GM18511 (cell line): ENCODE data around the gene MSI2.
A peak's percentile ranks its signal among the peaks of the same experiment; 100 is the strongest.

Experiments
- ATAC-seq: cut with Tn5 transposase; IDR thresholded peaks from one replicate; pipeline ENCODE4 v1.9.1; 2021; ENCODE audit warnings: mild to moderate bottlenecking, moderate library complexity; ENCODE audit not compliant: unreplicated experiment

The MSI2 gene

DNA sequence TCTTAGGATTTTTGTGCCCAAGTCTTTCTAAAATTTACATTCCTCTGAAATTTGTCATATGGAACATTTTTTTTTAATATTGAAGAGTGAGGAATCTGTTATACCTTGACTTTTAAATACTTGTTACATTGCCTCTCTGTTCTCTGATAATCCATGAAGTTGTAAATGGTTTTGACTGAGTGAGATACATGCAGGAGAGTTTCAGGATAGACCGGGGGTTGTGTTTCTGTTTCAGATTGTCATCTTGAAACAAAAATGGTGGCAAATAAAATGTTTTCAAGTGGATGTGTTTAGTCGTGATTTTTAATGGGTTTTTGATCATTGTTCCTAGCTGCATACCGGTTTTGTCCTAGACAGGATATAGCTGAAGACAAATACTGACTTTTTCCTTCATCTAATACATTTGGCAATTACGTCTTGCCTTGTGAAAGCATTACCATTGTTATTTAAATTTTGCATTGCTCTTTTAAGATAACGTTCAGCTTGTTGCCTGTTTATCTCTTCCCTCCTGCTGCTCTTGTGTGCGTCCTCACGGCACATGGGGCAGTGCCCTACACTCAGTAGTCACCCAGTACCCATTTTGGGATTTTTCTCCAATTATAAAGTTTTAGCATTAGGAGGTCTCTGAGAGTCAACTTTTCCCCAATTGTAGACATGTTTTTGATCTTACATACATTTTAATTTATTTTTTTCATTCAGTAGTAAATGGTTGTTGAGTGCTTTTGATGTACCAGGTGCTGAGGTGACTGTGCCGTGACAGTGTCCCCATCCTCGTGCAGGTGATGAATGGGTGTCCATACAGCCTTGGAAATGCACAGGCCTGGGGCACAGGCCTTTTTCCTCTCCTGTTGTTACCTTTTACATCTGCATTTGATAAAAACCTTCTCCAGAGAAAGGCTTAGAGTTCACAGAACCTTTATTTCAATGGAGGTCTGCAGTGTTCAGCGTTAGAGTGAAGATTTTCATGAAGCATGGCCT lies 169.9 kb downstream of the MSI2 start:
- no peak for ATAC-seq

DNA sequence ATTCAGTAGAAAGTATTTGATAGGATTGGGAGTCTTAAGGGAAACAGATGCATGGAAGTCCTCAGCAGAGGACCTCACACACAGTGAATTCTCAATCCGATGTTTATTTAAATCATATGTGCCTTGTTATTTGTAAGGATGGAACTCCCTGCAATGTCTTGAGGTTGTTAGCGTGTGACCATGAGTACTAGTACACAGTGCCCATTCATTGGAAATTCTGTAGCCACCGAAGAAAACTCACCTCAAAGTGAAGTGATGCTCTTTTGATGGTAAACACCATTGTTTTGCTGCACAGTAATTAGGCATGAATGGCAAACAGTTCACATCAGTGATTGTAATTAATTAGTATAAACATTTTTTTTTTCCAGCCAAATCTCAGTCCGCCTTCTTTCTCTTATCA lies 173.6 kb downstream of the MSI2 start:
- ATAC-seq: no peak

DNA sequence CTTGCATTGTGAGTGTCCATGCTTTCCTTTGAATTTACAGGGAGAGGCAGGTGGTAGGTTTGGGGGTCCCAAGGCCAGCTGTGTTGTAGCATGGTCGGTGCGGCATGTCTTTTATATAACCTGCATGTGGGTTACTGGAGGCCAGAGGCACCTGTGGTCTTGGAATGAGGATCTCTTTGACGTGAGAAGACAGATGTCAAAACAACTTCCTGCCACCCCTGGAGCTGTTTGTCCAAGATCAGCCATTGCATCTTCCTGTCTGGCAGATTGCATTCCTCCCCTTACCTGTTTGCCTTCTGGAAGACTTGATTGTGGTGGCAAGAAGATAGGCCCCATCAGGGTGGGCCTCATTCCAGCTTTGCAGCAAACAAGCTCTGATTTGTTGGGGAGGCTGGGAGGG lies 175.1 kb downstream of the MSI2 start:
- no peak for ATAC-seq

DNA sequence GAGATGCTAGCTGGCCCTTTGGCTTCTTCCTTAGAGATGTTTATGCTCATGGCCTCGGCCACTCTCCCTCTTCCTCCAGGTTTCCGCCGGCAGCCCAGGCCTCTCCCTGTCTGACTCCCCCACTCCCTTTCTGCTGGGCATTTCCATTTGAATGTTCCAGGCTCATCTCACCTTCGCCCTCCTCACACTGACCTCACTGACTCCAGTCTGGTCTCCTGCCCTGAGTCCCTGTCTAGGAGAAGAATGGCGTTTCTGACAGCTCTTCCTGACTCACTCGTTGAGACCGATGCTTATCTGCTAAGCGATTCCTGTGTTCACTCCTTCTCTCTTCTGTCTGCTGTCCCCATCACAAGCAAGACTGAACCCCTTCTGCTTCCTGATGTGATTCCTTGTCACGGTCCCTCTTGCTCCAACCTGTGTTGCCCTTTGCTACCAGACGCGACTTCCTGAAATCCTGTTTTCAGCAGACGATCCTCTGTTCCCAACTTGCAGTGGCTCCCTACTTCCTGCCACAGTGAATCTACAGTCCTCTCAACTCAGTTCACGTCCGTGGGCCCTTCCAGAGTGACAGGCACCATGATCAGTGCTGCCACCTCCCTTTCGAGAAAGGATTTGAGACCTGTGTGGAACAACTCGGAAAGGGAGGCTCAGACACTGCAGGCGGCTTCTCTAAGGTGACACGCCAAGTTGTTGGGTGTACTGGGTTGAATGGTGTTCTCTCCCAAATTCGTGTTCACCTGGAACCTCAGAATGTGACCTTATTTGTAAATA lies 176.4 kb downstream of the MSI2 start:
- no peak for ATAC-seq

DNA sequence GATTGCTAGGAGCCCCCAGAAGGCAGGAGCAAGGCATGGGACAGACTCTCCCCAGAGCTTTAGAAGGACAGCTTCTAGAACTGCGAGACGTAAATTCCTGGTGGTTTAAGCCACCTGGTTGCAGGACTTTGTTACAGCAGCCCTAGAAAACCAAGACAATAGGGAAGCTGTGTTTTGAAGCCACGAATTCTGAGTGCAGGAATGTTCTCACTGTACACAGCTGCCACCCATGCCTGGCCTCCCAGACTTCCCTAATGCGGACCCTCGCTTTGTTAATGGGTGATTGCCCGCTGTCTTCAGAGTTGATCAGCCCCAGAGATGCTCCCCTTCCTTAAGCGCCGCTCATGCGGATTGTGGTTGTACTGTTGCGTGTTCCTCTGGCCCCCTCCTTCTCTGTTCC lies 177.1 kb downstream of the MSI2 start:
- ATAC-seq: no peak

DNA sequence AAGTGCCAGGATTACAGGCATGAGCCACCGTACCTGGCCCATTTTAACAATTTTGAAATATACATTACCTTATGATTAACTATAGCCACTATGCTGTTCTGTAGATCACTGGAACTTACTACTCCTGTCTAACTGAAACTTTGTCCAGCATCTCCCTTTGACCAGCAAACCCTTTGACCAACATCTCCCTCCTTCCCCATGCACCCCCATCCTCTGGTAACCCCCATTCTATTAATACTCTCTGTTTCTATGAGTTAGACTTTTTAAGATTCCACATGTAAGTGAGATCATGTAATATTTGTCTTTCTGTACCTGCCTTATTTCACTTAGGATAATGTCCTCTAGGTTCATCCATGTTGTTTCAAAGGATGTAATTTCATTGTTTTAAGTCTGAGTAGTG lies 178.0 kb downstream of the MSI2 start:
- no peak for ATAC-seq

DNA sequence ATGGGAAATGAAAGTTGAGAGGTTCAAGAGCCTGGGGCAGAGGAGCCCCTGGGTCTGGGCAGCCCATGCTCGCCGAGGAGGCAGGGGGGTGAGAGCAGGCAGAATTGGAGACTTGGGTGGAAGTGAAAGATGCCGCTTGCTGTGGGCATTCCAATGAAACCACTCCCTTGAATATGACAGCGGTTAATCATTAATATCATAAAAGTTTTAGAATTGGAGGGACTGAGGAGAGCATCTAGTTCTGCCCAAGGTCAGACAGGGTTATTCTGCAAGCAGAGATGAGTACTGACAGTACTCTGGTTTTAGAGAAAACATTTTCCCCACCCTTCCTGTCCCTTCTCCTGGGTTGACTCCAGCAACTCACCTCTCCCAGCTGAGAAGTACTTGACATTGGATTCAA lies 180.2 kb downstream of the MSI2 start:
- ATAC-seq: no peak

DNA sequence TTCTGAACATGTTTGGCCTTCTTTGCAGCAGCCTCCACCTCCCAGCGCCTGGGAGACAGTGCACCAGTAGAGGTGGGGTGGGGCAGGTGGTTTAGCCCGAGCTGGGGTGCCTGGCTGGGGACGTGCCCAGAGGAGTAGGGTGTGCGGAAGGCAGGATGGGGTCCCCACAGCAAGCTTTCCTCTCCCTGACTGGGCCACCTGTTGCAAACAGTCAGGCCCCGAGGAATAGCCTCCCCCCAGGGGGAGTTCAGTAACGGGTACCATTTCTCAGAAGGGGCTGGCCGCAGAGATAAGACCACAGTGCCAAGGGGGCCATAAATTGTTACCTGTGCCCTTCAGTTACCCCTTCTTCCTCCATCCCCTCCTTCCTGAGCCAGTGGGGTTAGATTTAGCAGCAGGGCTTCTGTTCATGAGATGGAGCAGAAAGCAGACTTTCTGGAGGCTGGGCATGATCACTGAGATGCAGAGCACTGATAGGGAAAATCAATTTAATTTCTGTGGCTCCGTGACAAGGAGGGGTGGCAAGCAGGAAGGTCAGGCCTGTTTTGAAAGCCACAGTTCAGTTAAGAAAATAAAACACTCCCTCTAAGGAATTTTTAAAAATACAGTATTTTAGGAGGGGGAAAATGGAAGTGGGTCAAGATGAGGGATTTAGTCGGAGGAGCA lies 181.9 kb downstream of the MSI2 start:
- no peak for ATAC-seq

DNA sequence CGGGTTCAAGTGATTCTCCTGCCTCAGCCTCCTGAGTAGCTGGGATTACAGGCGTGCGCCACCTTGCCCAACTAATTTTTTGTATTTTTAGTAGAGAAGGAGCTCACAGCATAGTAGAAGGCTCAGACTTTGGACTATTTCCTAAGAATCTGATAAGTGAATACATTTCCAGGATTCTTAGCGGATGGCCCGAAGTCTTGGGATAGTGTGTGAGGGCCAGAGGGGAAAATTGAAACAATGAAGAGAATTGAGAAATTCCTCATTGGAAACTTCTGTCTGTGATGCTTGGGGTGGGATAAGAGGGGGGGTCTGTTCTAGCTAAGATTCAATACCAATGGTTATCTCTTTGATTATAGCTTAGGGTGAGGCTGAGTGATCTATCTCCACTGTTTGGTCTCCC lies 183.3 kb downstream of the MSI2 start:
- no peak for ATAC-seq

DNA sequence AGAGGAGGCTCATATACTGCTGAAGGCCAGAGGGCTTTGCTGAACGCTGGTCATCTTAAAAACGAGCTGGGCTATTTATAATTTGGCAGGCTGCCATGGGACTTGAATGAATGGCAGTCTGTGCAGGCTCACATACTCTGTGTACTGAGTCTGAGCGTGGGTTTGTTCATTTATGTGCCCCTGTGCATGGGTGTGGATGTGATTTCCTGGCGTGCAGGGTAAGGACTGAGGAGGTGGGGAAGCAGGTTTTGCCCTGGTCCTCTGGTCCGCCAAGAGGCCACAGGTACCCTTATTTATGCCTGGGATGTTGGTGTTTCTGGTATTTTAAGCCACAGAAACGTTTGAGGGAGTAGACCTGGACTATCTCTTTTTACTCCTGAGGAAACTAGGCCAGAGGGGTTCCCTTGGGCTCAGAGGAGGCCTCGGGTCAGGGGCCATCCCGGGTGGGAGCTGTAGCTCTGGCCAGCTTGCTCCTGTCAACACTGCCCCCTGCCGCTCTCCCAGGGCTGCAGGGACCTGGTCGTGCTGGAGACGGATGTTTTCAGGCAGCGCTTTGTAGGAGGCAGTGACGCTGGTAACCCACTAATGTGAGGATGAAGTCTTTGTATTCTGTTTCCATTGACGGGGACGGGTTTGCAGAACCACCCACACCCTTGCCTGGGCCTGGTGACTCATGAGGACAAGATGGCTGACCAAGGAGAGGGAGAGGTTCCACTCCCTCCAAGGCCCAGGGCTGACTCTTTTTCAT lies 184.4 kb downstream of the MSI2 start:
- peak; percentile 52 for ATAC-seq

DNA sequence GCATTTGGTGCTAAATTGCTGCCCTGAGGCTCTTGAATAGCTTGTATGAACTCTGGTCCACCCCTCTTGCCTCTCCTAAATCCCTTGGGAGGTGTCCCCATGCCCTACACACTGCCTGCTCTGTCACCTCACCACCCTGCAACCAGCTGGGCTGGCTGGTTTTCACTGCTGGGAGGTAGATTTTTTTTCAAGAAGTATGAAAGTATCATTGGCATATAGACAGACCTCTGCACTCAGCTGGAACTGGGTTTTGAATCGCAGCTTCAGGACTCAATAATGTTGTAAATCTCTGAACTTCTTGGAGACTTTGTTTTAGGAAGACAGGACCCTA lies 184.9 kb downstream of the MSI2 start:
- ATAC-seq: peak; percentile 60

DNA sequence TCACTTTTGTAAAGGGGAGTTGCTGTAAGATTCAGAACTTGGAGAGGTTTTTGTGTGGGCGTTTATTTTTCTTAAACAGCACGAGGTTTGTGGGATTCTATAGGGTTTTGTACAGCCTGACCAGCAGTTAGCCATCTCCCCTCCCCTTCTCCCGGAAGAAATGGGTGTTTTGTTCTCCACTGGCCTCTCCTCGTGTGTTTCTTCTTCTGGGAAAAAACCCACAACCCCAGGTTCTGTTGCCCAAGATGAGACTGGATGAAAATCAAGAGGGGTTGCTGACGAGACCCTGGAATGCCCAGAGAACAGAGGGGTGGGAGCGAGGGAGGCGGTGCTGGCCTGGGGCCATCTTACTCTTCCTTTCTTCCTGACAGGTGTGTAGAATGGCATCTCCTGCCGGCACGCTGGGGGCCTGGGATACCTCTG lies 186.1 kb downstream of the MSI2 start:
- ATAC-seq: no peak

DNA sequence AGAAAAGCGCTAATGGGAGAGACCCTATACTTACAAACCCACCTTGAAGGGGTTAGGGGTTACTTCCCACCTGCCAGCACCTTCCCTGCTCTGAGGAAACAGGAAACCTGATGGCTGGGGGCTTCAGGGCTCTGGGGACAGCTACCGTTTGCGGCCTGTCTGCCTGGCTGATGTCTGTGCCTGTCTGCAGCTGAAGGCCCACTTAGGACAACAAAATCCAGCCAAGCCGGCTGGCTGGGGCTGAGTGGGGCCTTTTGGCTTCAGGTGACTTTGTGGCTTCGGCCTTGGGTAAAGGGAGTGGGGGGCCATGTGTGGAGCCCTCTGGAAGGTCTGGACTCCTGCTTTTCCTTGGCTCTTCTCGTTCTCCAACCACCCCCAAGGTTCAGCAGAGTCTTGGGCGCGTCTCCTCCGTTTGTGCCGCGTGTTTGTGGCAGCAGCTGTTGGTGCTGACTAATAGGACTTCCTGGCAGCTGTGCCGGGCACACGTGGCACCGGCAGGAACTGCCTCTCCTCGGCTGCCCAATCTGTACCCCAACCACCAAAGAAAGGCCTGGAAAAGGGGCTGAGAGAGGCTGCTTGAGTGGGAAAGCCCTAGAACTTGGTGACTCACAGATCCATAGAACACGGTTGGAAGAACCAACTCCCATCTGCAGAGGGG lies 186.7 kb downstream of the MSI2 start:
- no peak for ATAC-seq

DNA sequence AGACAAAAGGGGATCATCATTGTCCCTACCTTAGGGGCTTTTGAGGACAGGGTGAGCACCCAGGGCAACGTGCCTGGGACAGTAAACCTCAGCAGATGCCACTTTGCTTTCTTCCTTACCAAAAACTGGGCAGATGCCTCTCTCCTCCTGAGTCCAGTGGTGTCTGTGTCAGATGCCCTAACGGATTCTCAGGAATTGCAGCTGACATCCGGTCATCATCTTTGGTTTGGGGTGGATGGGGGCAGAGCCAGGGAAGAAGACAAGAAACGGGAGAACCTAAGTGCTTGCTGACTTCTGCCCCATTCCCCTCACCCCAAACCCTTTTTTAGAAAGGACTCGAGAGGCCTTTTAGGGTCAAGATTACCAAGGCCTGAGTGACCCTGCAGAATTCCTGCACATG lies 187.5 kb downstream of the MSI2 start:
- no peak for ATAC-seq

DNA sequence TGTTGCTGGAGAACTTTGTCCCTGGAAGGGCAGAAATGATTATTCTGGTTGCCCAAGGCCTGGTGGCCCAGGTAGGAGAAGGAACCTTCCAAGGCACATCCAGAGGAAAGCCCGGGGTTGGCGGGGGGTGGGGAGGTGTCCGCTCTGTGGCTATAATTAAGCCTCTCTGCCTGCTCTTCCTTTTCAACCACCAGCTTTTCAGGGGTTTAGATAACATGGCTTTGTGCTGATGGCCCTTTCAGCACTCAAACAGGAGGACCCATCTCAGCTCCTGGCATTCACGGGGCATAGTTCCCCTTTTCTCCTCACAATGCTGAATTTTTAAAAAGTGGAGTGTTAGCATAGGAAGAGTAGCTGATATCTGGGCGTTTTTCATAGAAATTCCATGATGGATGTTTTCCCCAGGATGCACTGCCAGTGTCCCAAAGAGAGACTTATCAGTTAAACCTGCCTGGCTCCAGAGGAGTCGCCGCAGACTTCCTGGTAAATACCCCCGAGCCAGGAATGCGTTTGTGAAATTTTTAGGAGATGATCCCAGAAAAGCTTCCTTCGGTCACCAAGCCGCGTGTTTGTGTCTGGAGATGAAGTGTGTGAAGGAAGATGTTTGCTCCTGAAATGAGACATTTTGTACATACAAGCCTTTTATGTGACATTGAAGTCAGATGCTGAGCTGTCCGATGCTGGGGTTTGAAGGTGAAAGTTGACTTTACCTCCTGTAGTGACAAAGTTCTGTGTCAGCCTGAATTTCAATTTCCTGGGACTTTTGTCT lies 188.5 kb downstream of the MSI2 start:
- ATAC-seq: no peak

DNA sequence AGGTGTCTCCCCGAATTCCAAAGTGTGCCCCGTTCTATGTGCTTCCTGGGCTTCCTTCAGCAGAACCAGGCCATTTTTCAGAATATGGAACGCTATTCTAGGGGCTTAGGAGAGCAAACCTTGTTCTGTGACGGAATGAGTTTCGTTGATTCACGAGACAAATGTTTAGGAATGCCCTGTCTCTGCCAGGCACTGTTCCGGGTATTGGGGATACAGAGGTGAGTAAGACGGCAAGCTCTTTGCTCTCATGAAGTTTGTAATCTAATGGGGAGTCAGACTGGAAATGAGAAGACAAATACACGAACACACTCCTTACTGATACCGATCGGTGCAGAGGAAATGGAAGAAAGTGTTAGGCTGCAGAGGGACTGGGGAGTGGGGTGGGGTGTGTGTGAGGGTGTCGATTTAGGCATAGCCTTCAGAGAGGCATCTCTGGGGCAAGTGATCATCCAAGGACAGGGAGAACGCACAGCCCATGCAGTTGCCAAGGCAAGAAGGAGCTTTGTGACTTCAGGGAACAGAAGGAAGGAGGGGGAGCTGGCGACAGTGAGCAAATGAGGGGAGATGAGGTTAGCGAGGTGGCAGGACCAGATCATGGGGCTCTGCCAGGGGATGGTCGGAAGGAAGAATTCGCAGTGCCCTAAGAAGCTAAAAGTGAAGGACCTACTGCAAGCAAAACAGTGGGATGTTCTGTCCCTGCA lies 189.6 kb downstream of the MSI2 start:
- no peak for ATAC-seq

DNA sequence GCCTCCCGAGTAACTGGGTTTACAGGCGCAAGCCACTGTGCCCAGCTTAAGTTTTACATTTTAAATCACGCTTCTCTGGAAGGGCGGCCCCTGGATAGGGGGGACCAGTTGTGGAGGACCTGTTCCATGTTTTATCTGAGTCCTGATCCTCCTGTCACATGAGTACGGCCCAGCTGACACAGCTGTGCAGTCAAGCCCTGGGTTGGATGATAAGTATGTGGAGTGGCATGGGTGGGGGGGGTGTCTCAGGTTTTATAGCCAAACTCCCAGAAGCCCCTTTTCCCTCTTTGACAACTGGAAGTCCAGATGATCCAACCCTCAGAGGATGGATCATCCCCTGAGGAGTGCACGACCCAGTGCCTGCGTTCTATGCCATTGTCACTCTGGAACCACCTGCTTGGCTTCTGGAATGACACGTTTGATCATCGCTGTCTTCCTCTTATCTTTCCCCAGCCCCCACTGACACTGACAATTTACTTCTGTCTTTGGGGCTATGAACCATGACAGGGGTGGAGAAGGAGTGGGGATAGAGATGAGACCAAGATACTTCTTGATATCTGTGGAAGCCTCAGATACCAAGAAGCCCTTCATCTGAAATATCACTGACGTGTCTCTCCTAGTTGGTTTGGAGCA lies 191.2 kb downstream of the MSI2 start:
- no peak for ATAC-seq

DNA sequence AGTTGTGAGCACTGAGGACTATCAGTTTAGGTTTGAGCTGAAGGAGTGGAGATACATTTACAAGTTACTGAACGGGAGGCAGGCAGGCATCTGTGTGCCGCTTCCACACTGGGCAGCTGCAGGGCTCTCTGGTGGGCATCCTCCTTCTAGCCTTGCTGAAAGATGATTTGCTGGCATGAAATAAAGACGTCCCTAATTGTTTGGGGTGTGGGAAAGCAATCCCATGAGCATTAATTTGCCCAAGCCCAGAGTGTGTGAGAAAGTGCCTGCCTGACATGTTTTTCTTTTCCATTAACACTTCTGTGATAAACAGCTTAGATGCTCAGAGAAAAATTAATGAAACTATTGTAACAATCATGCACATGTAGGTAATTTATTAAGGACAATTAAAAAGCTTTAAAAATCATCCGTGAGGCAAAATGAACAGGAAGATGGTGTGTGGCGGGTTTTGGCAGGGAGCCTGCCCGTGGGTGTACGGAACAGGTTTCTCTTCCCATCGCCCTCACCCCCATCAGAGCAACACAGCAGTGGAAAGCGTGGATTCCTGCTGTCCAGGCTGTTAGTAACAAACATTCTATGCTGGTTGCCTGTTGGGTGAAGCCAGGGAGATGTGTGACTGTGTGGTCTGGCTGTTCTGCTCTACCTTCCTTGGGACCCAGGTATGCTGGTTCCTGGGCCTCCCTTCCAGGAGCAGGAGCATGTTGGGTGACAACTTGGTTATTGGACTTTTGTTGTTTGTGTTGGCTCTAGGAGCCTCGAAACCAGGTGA lies 191.9 kb downstream of the MSI2 start:
- ATAC-seq: no peak
